Retinal pigment epithelial cell (primary cell): ENCODE results near the gene VGF.

Source experiments
- DNase-seq: peaks from one replicate; pipeline ENCODE4 v3.0.0-alpha.2; 2010; ENCODE audit warnings: low read depth
- H3K4me3 ChIP-seq: 2 replicates; pipeline ENCODE4 v1.5.1; 2011; ENCODE audit warnings: mild to moderate bottlenecking, low read length, control low read depth, moderate library complexity
- TF ChIP-seq, protein P1 (sequence below): conservative IDR thresholded peaks from 2 replicates; pipeline ENCODE4 v1.5.1; 2011; ENCODE audit warnings: low read depth, low read length, control low read depth, inconsistent platforms

The VGF gene

DNA sequence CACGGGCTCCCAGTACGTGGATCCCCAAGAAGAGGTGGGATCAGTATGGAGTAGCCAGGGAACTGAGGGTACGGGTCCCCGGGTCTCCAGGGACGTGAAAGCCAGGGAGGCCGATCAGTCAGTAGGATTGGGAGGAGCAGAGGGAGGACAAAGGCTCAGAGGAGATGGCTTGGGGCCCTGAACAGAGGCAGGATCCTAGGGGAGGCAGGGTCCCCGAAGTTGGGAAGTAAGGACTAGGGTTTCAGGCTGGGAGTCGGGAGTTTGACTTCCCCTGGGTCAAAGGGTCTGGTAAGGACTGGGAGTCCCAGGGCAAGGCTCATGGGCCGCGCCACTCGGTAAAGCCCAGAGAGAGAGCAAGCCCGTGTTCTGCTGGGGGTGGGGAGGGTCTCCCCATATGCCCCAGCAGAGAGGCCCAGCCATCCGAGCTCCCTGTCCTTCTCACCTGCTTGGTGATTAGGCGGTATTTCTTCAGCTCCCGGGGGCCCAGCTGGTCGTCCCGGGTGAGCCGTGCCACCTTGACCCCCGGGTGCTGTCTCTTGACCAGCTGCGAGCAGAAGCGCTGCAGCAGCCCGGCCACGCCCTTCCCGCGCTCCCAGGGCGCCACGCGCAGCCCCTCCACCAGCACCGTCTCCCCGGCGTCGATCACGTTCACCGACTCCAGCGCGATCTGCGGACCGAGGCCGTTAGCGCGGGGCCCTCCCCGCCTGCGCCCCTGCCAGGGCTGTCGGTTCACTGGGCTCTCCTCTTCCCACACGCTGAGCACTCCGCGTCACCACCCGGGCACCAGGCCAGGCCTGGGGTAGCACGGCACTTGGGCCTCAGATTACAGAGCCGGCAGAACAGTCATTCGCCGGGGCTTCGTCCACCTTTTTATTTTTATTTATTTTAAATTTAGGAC, 7.7 kb upstream of the VGF start:
- TF ChIP-seq, protein P1, sequence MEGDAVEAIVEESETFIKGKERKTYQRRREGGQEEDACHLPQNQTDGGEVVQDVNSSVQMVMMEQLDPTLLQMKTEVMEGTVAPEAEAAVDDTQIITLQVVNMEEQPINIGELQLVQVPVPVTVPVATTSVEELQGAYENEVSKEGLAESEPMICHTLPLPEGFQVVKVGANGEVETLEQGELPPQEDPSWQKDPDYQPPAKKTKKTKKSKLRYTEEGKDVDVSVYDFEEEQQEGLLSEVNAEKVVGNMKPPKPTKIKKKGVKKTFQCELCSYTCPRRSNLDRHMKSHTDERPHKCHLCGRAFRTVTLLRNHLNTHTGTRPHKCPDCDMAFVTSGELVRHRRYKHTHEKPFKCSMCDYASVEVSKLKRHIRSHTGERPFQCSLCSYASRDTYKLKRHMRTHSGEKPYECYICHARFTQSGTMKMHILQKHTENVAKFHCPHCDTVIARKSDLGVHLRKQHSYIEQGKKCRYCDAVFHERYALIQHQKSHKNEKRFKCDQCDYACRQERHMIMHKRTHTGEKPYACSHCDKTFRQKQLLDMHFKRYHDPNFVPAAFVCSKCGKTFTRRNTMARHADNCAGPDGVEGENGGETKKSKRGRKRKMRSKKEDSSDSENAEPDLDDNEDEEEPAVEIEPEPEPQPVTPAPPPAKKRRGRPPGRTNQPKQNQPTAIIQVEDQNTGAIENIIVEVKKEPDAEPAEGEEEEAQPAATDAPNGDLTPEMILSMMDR: no peak
- peak; percentile 44 for DNase-seq
- H3K4me3 ChIP-seq: no peak overlapping the region

DNA sequence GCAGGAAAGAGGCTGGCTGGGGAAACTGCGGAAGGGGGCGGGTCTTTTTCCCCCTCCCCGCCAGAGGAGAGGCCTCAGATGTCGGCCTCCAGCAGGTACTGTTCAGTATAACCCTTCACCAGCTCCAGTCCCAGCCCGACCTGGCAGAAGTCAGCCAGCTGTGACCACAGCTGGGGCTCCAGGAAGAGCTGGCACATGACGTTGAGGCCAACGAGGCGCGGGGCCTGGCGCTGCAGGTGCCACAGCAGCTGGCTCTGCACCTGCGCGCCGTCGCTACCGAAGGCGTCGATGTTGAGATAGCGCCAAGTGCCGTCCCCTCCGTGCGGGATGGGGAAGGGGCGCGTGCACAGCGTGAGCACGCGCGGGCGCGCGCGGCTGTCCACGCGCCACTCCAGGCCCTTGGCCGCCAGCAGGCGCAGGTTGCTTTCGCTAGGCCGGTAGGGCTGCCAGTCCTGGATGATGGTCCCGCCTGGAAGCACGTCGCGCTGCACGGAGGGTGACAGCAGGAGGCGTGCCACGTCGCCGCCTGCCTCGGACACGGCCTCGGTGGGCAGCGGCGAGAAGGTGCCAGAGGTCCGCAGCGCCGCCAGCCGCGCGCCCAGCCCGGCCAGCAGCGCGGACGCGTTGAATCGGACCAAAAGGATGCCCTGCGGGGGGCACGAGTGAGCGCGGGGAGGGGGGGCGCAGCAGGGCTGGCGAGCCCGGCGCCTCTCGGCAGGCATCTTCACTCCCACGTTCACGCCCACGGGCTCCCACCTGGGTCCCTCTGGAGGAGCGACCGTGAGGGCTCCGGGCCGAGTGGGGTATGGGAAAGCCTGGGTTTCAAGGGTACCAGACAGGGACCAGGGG, 6.9 kb upstream of the VGF start:
- no peak for DNase-seq
- H3K4me3 ChIP-seq: no peak overlapping the region
- TF ChIP-seq, protein P1: no peak

DNA sequence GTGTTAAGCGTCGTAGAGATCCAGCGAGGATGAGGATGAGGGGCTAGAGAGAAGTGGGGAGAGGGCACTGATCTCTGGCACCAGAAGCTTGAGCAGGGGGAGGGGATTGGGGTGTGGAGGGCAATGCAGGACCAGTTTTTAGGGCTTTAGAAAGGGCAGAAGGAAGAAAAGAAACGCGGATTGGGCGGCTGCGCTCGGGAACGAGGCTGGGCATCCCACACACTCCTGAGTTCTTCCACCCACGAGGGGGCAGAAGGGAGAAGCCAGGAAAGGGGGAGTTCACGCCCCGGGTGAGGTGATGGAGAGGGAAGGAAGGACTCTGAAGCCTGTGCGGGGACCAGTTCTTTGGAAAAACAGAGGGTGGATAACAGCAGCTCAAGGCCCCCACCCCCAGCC, 6.1 kb upstream of the VGF start:
- TF ChIP-seq, protein P1: peak; percentile 35
- no peak for DNase-seq
- no peak overlapping the region for H3K4me3 ChIP-seq

DNA sequence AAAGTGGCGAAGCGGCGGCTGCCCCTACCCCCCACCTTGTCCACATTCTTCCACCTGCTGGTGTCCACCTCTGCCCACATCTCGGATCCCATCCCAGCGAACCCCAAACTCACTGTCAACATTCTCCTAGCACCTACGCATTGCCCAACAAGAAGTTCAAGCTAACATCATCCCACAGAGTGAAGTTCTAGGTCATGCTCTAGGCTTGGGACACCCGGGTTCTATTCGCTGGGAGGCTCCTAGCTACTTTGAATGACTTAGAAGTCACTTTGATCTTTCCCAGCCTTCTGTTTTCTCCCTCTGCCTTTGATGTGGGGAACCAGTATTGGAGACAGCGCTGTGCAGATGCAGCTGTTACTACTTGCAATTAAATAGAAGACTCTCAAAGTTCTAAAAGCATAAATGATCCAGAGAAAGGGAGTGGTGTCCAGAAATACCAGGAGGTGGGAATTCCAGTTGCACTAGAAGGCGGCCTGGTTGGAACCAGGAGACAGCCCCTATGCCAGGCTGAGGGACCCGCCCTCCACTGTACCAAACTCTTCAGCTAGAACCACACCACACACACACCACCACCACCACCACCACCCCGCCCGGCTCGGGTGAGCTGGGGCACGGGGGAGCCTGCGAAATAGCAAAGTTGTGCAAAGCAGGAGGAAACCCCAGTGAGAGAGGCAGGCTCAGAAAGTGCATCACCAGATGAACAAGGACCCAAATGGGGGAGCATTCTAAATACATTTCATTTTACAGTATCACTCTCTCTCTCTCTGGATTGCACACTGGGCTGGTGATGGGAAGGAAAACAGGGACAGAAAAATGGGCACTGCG, 5.5 kb upstream of the VGF start:
- TF ChIP-seq, protein P1: no peak
- DNase-seq: no peak
- H3K4me3 ChIP-seq: no peak overlapping the region

DNA sequence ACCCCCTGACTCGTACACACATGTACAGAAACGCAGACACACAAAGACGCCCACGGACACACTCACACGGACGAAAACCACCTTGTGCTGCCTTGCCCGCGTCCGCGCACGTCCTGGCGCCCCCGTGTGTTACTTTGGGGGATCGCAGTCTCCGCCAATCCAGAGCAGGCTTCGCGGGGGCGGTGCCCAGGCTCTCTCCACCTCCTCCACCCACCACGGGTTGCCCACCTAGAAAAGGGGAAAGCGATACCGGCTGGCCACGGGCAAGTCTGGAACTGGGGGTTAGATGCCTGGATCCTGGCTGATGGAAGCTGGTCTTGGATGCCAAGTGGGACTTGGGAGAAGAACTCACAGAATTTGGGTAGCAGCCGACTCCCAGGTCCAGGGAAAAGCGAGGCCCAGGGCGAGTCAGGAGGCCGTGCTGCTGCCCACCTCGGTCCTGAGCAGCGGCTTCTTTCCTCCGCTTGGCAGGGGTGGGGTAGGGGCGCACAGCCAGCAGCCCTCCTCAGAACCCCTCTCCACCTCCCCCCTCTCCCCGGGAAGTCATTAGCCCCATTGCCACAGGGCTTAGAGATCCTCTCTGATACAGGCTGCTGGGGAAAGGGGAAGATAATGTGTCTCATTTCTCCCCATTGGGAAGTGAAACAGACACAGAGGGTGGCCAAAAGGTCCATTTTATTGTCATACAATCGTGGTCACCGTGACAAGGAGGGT, 4.6 kb upstream of the VGF start:
- DNase-seq: no peak
- H3K4me3 ChIP-seq: no peak overlapping the region
- TF ChIP-seq, protein P1: peak; percentile 94

DNA sequence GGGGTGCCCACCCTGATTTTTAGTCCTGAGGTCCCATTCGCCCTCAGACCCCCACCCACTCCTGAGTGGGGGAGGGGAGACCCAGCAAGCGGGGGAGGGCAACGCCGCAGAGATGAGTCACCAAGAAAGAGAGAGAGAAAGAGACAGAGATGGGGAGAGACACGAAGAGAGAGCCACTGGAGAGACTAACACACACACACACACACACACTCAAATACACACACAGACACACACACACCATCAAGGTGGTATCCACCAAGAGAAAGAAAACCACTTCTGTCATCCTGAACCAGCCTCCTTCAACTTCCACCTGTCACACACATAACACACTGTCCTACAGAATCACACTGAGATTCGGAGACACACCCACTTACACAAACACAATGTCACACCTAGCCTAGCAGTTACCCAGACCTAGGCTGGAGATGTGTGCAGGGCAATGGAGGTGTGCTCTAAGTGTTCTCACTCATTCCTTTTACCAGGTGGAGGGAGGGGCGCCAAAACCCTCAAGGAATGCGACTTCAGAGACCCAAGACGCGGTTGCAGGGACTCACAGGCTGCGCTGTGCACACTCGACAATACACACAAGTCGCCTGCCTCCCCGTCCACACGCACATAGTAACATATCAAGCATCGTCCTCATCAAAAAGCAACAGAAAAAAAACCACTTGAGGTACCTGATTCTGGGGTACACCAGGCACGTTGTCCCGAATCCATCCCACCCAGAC, 3.9 kb upstream of the VGF start:
- H3K4me3 ChIP-seq: no peak overlapping the region
- TF ChIP-seq, protein P1: no peak

More for the DNA sequence above, 3.9 kb upstream of the VGF start:
- DNase-seq: no peak
